Measurements from ENCODE around the gene TCAP.

TCAP gene

GRCh38 chr17:39669897-39670735 lies 5.0 kb downstream of the TCAP start:
- Histone ChIP-seq H3K4me3 (ENCODE audit: low read length in 2 of 2) (no peak overlapping the region), H3K36me3 (ENCODE audit: control insufficient read depth in 2 of 2, insufficient read depth in 2 of 2, low read length in 2 of 2) (no peaks in the 10 kb centered on the region), H3K9me3 (ENCODE audit: control insufficient read depth in 2 of 2, low read length in 2 of 2) (no peaks in the 10 kb centered on the region), H3K9ac (ENCODE audit: low read length in 2 of 2) (no peak overlapping the region), H3K27ac (ENCODE audit: low read length) (no peak overlapping the region), H3K4me1 (ENCODE audit: control insufficient read depth, insufficient read depth, low read length) (peaks cover 26% of the 10 kb centered on the region), H3K27me3 (ENCODE audit: control insufficient read depth in 1 of 2, insufficient read depth in 2 of 2, low read length in 2 of 2) (peaks cover 50 to 60% of the 10 kb centered on the region in 2 donors)

- Histone ChIP-seq H3K27ac (ENCODE audit: low read length) (no peak overlapping the region), H3K9ac (ENCODE audit: low read length in 2 of 2) (no peak overlapping the region), H3K4me3 (ENCODE audit: low read length in 2 of 2) (no peak overlapping the region), H3K4me1 (ENCODE audit: control insufficient read depth, insufficient read depth, low read length) (peaks cover 24% of the 10 kb centered on the region), H3K9me3 (ENCODE audit: control insufficient read depth in 2 of 2, low read length in 2 of 2) (no peaks in the 10 kb centered on the region), H3K36me3 (ENCODE audit: control insufficient read depth in 2 of 2, insufficient read depth in 2 of 2, low read length in 2 of 2) (no peaks in the 10 kb centered on the region), H3K27me3 (ENCODE audit: control insufficient read depth in 1 of 2, insufficient read depth in 2 of 2, low read length in 2 of 2) (peaks cover 48 to 57% of the 10 kb centered on the region in 2 donors)
Measured at GRCh38 chr17:39670746-39671145, 5.6 kb downstream of the TCAP start.

GRCh38 chr17:39671651-39672521 lies 6.7 kb downstream of the TCAP start:
- H3K9me3 ChIP-seq (ENCODE audit: control insufficient read depth in 2 of 2, low read length in 2 of 2): no peaks in the 10 kb centered on the region
- no peak overlapping the region for H3K9ac ChIP-seq (ENCODE audit: low read length in 2 of 2)
- no peak overlapping the region for H3K4me3 ChIP-seq (ENCODE audit: low read length in 2 of 2)
- H3K36me3 ChIP-seq (ENCODE audit: control insufficient read depth in 2 of 2, insufficient read depth in 2 of 2, low read length in 2 of 2): no peaks in the 10 kb centered on the region
- H3K4me1 ChIP-seq (ENCODE audit: control insufficient read depth, insufficient read depth, low read length): peaks cover 15% of the 10 kb centered on the region
- no peak overlapping the region for H3K27ac ChIP-seq (ENCODE audit: low read length)
- H3K27me3 ChIP-seq (ENCODE audit: control insufficient read depth in 1 of 2, insufficient read depth in 2 of 2, low read length in 2 of 2): peaks cover 38 to 47% of the 10 kb centered on the region in 2 donors

GRCh38 chr17:39672522-39673334 lies 7.6 kb downstream of the TCAP start:
- H3K4me3 ChIP-seq (ENCODE audit: low read length in 2 of 2): no peak overlapping the region
- H3K4me1 ChIP-seq (ENCODE audit: control insufficient read depth, insufficient read depth, low read length): peaks cover 20% of the 10 kb centered on the region
- peaks cover 34 to 39% of the 10 kb centered on the region in 2 donors for H3K27me3 ChIP-seq (ENCODE audit: control insufficient read depth in 1 of 2, insufficient read depth in 2 of 2, low read length in 2 of 2)
- no peaks in the 10 kb centered on the region for H3K36me3 ChIP-seq (ENCODE audit: control insufficient read depth in 2 of 2, insufficient read depth in 2 of 2, low read length in 2 of 2)
- no peak overlapping the region for H3K9ac ChIP-seq (ENCODE audit: low read length in 2 of 2)
- H3K9me3 ChIP-seq (ENCODE audit: control insufficient read depth in 2 of 2, low read length in 2 of 2): no peaks in the 10 kb centered on the region
- no peak overlapping the region for H3K27ac ChIP-seq (ENCODE audit: low read length)

GRCh38 chr17:39673335-39674081 lies 8.4 kb downstream of the TCAP start:
- no peak overlapping the region for H3K27ac ChIP-seq (ENCODE audit: low read length)
- no peaks in the 10 kb centered on the region for H3K36me3 ChIP-seq (ENCODE audit: control insufficient read depth in 2 of 2, insufficient read depth in 2 of 2, low read length in 2 of 2)
- peaks cover 31 to 33% of the 10 kb centered on the region in 2 donors for H3K27me3 ChIP-seq (ENCODE audit: control insufficient read depth in 1 of 2, insufficient read depth in 2 of 2, low read length in 2 of 2)
- H3K4me1 ChIP-seq (ENCODE audit: control insufficient read depth, insufficient read depth, low read length): peaks cover 20% of the 10 kb centered on the region
- H3K9me3 ChIP-seq (ENCODE audit: control insufficient read depth in 2 of 2, low read length in 2 of 2): no peaks in the 10 kb centered on the region
- H3K9ac ChIP-seq (ENCODE audit: low read length in 2 of 2): no peak overlapping the region
- H3K4me3 ChIP-seq (ENCODE audit: low read length in 2 of 2): no peak overlapping the region

- Histone ChIP-seq H3K9me3 (ENCODE audit: control insufficient read depth in 2 of 2, low read length in 2 of 2) (no peaks in the 10 kb centered on the region), H3K4me3 (ENCODE audit: low read length in 2 of 2) (no peak overlapping the region), H3K27ac (ENCODE audit: low read length) (no peak overlapping the region), H3K4me1 (ENCODE audit: control insufficient read depth, insufficient read depth, low read length) (peaks cover 18% of the 10 kb centered on the region), H3K27me3 (ENCODE audit: control insufficient read depth in 1 of 2, insufficient read depth in 2 of 2, low read length in 2 of 2) (peaks cover 26 to 29% of the 10 kb centered on the region in 2 donors), H3K9ac (ENCODE audit: low read length in 2 of 2) (no peak overlapping the region), H3K36me3 (ENCODE audit: control insufficient read depth in 2 of 2, insufficient read depth in 2 of 2, low read length in 2 of 2) (no peaks in the 10 kb centered on the region)
Measured at GRCh38 chr17:39674179-39674578, 9.0 kb downstream of the TCAP start.

- Histone ChIP-seq H3K9me3 (ENCODE audit: control insufficient read depth in 2 of 2, low read length in 2 of 2) (no peaks in the 10 kb centered on the region), H3K36me3 (ENCODE audit: control insufficient read depth in 2 of 2, insufficient read depth in 2 of 2, low read length in 2 of 2) (no peaks in the 10 kb centered on the region), H3K27me3 (ENCODE audit: control insufficient read depth in 1 of 2, insufficient read depth in 2 of 2, low read length in 2 of 2) (peaks cover 20 to 23% of the 10 kb centered on the region in 2 donors), H3K9ac (ENCODE audit: low read length in 2 of 2) (no peak overlapping the region), H3K27ac (ENCODE audit: low read length) (no peak overlapping the region), H3K4me3 (ENCODE audit: low read length in 2 of 2) (no peak overlapping the region), H3K4me1 (ENCODE audit: control insufficient read depth, insufficient read depth, low read length) (peaks cover 18% of the 10 kb centered on the region)
Measured at GRCh38 chr17:39674702-39675389, 9.7 kb downstream of the TCAP start.

GRCh38 chr17:39675390-39676082 lies 10.4 kb downstream of the TCAP start:
- Histone ChIP-seq H3K9me3 (ENCODE audit: control insufficient read depth in 2 of 2, low read length in 2 of 2) (no peaks in the 10 kb centered on the region), H3K4me3 (ENCODE audit: low read length in 2 of 2) (no peak overlapping the region), H3K27ac (ENCODE audit: low read length) (no peak overlapping the region), H3K27me3 (ENCODE audit: control insufficient read depth in 1 of 2, insufficient read depth in 2 of 2, low read length in 2 of 2) (peaks cover 13 to 16% of the 10 kb centered on the region in 2 donors), H3K9ac (ENCODE audit: low read length in 2 of 2) (no peak overlapping the region), H3K36me3 (ENCODE audit: control insufficient read depth in 2 of 2, insufficient read depth in 2 of 2, low read length in 2 of 2) (peaks cover 0 to 3% of the 10 kb centered on the region in 2 donors), H3K4me1 (ENCODE audit: control insufficient read depth, insufficient read depth, low read length) (peaks cover 18% of the 10 kb centered on the region)

- H3K9ac ChIP-seq (ENCODE audit: low read length in 2 of 2): no peak overlapping the region
- H3K27me3 ChIP-seq (ENCODE audit: control insufficient read depth in 1 of 2, insufficient read depth in 2 of 2, low read length in 2 of 2): peaks cover 8 to 9% of the 10 kb centered on the region in 2 donors
- H3K27ac ChIP-seq (ENCODE audit: low read length): no peak overlapping the region
- no peaks in the 10 kb centered on the region for H3K9me3 ChIP-seq (ENCODE audit: control insufficient read depth in 2 of 2, low read length in 2 of 2)
- peaks cover 18% of the 10 kb centered on the region for H3K4me1 ChIP-seq (ENCODE audit: control insufficient read depth, insufficient read depth, low read length)
- H3K4me3 ChIP-seq (ENCODE audit: low read length in 2 of 2): no peak overlapping the region
- peaks cover 0 to 4% of the 10 kb centered on the region in 2 donors for H3K36me3 ChIP-seq (ENCODE audit: control insufficient read depth in 2 of 2, insufficient read depth in 2 of 2, low read length in 2 of 2)
Measured at GRCh38 chr17:39676198-39676819, 11.2 kb downstream of the TCAP start.

Data from stomach smooth muscle (tissue), 2 donors.